Right renal pelvis (tissue), 4 donors: ENCODE data around the gene CD34. TPM values are rescaled to one million over a fixed set of nuclear protein-coding genes. Genes with fewer than 3 reads are reported as not detected.
A peak's percentile ranks its signal among the peaks of the same experiment; 100 is the strongest.

Source experiments
- DNase-seq, 4 donors: peaks; one replicate each; pipeline ENCODE4 v3.0.0-alpha.2; 2013; ENCODE audit warnings: low read depth in 4 of 4, low spot score in 3 of 4, missing footprints in 1 of 4
- polyA plus RNA-seq, 4 donors: library from polyadenylated mRNA; unstranded; fragments of 120-200 nt; gene quantifications; one replicate each; pipeline ENCODE4 v1.2.1, GENCODE V29; 2013; ENCODE audit not compliant: insufficient read length in 4 of 4

CD34 gene
- polyA plus RNA-seq, 4 donors: 96.2 to 123 (median 118) TPM

DNA sequence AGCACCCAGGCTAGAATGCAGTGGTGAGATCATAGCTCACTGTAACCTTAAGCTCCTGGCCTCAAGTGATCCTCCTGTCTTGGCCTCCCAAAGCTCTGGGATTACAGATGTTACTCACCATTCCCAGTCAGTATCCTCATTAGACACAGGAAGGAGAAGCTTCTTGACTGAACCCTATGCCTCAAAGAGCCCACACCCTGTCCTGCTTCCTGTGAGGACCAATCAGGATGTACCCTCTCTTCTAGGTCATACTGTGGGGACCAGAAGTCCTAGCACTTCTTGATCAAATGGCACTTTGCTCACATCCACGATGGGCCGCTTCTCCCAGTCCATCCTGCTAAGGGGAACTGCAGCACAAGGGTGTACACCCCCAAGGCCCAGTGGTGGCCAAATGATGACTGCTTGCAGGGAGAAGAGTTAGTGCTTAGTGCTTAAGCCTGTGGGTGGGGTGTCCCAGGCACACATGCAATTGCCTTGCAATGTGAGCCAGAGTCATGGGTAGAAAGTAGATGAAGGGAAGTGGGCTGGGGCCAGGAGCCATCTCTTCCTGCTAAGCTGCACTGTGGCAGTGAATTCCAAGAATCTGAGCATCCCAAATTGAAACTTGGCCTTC lies 9.8 kb downstream of the CD34 start:
- DNase-seq: no peak

DNA sequence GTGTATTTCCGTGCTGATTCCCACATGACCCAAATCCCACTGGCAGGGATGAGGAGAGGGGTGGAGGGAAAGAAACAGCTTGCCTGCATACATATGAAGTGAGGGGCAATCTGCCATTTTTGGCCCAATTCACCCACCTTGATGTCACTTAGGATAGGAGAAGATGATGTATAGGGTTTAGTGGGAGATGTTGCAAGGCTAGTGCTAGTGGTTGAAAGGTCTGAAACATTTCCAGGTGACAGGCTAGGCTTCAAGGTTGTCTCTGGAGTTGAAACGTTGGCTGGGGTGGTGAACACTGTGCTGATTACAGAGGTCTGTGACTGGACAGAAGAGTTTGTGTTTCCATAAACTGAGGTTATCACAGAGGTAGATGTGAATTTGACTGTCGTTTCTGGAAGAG lies 12.1 kb downstream of the CD34 start:
- DNase-seq: no peak

DNA sequence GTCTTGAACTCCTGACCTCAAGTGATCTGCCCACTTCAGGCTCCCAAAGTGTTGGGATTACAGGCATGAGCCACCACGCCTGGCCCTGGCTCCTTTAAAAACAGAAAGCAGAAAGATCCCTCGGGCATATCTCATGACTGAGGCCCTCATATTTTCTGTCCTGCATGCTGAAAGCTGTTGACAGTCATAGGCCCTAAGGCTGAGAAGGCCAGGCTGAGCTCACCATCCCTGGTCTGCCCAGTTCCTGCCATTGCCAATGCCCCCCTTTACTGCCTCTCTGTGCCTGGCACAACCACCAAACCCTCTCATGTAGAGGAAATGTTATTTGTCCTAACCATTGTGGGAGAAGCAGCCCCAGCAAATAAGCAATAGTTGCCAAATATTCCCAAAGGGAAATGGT lies 12.7 kb downstream of the CD34 start:
- no peak for DNase-seq

DNA sequence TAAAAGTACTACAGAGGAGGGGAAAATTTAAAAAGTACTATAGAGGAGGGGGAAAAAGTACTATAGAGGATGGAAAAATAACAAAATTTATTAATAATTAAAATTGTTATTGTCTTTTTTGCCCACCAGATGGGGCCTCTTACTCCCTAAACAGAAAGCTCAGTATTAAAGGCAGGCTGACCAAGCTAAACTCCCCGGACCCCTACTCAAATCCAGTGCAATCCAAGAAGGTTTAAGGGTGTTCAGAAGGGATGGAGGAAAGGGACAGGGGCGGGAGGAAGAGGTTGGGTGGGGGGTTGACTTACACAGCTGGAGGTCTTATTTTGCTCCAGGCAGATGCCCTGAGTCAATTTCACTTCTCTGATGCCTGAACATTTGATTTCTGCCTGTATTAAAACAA lies 13.7 kb downstream of the CD34 start:
- no peak for DNase-seq

DNA sequence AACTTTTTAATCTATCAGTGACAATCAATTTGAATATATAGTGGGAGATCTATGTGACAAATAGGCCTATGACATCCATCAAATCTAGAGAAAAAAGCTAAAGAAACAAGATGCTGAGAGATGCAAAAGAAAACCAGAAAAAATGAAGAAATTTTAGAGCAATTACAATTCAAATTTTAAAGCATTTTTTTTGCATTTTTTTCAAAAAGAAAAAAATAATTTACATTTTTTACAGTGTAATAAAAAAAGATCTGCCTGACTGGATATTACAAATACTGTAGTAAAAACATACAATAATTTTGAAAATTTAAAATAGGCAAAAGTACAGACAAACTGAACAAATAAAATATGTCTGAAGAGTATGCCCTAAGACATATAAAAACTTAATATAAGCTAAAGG lies 14.4 kb downstream of the CD34 start:
- DNase-seq: no peak

DNA sequence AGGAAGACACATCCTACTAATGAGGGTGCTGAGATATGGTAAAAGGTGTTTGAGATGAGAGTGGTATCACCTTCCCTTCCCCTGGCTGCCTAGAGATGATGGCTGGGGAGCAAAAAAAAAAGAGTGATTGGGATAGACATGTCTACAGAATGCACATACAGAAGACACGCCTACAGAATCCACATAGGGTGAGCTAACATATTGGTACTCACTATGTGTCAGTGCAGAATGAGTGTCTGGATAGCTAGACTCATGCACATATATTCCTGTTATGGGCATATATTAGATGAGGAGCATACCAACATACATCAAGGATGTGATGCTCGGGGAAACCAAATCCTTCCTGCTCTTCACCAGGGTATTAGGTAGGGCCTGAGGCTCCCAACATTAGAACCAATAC lies 16.2 kb downstream of the CD34 start:
- DNase-seq: no peak

DNA sequence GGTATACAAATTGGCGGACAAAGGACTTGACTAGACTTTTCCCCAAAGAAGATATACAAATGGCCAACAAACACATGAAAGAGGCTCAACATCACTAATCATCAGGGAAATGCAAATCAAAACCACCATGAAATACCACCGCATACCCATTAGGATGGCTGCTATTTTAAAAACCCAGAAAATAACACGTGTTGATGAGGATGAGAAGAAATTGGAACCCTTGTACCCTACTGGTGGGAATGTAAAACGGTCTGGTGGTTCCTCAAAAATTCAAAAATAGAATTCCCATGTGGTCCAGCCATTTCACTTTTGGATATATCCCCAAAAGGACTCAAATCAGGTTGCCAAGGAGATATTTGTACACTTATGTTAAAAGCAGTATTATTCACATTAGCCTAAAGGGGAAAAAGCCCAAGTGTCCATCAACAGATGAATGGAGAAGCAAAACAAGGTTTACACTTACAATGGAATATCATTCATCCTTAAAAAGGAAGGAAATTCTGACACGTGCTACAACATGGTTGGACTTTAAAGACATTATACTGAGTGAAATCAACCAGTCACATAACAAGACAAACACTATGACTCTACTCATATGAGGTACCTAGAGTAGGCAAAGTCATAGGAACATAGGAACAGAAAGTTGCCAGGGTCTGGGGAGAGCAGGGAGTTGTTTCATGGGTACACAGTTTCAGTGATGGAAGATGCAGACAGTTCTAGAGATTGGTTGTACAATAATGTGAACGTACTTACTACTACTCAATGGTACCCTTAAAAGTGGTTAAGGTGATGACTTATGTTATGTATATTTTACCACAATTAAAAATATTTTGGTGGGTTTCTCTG lies 17.0 kb downstream of the CD34 start:
- DNase-seq: no peak

DNA sequence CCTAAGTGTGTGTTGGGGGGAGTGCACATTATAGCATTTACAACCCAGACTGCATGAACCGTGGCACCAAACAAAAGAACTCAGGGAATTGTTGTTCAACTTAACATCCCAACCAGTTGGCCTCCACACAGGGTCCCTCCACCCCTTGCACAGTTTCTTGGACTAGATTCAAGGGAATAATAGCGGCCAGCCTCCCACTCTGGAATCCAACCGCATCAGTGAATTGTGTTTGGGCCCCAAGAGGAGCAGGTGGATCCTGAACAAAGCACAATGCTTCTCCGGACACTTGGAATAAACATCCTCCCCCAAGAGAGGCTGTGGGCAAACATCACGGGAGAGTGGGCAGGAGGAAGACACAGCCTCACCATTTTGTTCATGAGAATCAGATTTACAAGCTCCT lies 18.2 kb downstream of the CD34 start:
- no peak for DNase-seq

DNA sequence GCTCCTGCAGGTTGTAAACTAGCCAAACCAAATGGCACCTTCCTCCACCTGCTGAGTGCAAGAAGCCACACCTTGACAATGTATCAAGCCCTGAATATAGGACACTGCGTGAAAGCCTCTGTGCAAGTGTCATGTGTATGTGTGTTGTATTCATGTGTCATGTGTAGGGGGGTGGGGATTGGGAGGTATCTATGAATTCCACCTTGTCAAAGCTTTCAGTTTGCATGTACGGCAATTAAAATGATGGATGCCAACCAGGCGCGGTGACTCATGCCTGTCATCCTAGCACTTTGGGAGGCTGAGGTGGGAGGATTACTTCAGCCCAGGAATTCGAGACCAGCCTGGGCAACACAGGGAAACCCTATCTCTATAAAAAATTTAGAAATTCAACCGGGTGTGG lies 19.8 kb downstream of the CD34 start:
- DNase-seq: no peak

DNA sequence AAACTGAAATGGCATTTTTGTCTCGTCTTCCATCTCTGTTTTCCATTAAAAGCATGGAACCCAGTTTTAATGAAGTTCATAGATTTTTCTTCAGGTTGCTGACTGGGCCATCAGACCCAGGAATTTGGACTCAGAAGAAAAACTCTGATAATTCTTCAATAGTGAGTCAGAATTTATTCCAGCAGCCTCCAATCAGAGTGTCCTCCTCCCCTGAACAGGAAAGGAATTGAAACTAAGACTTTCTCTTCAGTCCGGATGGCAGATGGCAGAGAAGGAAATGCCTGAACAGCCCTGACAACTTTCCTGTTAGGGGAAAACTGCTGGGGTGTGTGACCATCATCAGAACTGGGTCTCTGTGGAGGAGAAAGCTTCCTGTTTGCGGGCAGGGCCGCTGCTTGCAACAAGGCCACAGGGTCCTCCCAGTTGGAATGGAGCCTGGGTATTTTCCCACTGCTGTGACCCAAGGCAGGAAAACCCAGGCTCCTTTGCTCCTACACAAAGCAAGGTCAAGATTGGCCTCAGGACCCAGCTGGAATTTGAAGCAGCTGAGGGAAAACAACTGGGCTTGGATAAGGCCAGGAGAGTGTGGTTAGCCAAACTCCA lies 20.7 kb downstream of the CD34 start:
- no peak for DNase-seq

DNA sequence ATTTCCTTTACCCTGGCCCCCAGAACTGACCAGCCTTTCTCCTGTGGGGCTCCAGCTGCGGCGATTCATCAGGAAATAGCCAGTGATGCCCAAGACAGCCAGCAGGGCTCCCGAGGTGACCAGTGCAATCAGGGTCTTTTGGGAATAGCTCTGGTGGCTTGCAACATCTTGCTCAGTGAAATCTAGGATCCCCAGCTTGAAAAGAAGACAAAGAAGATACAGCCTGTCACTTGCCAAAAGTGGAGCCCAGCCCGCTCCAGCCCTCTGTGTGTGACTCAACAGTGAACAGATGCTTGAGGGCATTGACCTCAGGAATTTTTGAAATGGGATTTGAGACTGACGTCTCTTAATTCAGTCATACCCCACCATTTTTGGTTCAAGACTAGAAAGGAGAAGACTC lies 22.3 kb downstream of the CD34 start:
- DNase-seq: no peak

DNA sequence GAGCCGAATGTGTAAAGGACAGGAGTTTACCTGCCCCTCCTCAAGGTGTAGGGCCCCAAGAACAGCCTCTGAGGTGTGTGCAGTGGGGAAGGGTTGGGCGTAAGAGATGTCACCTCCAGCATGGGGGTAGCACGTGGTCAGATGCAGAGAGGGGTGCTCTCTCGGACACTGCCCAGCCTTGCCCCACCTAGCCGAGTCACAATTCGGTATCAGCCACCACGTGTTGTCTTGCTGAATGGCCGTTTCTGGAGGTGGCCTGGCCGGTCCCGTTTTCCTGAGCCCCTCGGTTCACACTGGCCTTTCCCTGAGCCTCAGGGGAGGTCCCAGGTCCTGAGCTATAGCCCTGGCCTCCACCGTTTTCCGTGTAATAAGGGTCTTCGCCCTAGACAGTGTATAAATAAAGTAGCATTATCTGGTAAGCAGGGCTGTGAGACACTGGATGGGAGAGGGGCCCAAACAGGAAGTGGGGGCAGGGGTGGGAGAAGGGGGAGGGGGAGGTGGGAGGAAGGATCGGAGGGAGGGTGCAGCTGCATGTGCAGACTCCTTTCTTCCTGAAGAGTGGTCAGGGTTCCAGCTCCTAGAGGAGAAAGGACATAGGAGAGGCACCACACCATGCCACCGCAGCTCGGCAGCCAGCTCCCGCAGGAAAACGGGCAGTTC lies 23.3 kb downstream of the CD34 start:
- DNase-seq: no peak

DNA sequence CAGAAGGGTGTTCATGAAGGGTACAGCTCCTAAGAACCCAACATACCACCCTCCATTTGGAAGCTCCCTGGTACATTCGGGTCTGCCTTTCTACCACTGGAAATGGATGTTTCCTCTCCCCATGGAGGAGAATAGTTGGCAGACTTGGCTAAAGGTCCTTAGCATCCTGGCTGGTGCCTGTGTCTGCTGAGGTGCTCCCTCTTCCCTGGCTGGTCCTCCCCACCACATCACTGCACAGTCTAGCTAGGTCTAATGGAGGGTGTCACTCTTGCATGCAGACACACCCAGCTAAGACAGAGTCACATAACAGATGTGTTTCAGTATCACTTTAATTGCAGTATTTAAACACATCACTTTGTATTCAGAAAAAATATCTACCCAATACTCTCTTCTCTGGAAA lies 24.7 kb downstream of the CD34 start:
- DNase-seq: no peak

DNA sequence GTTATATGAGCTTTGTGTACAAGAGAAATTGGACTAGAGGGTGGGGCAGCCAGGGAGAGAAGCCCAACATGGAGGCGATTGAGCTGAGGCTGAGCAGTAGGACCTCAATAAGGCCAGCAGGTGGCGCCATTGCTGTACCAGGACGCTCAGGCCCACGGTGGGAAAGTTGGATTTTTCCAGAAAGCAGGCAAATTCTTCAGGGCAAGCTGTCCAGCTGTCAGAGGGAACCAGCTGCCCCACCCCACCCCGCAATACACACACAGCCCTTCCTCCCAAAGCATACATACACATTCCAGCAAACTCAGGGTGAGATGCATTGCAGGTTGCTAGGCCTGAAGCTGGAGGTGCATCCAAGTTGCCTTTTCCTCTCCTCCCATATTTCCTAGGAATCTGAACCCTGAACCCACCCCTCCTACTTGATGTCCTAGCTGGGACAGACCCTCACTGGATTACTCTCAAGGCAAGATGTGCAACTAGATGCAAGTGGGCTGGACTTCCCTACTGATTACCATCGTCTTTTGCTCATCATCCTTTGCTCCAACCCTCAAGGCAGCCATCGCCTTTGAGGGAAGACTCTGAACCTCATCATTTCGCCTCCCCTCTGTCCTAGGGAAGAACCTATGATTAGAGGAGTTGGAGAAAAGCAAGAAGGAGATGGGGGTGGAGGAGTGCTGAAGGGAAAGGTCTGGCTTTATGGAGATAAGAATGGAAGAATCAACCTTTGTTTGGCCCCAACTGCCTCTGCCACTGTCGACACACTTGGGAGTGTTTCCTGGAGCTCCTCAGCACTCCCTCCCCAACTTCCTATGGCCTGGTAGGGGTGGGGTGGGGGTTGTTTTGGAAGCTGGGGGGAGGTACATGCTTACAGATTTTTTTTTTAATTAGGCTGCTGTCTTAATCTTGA lies 25.5 kb downstream of the CD34 start:
- peak; percentile 76 to 83 (median 80) for DNase-seq

DNA sequence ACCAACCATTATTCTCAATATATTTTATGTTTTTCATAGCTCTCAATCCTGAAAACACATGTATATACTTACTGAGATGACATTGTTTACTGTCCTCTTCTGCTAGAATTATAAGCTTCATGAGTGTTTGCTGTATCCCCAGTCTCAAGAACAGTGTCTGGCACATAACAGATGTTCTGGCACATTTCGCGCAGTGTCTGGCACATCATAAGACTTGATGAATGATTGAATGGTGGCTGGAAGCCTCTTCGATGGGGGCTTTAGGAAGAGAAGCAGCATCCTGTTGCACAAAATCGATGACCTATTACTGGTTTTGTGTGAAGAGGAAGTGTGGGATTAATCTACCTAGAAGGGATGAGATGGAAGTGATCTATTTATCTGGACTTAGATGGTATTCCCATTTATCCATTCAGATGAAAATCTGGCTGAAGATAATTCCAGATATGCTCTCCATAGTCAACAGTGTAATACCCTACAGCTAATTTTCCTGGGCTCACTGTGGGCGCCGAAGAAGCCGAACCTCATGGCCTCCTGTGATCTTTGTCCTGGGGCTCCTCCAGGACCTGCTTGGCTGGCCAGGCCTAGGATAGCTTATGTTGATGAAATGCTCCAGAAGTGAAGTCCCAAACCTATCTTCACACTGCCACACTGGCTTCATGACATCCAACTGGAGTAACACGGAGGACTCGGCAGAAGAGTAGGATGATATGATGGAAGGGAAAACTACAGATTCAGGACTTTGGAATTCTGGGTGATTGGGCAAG lies 26.5 kb downstream of the CD34 start:
- DNase-seq: no peak

DNA sequence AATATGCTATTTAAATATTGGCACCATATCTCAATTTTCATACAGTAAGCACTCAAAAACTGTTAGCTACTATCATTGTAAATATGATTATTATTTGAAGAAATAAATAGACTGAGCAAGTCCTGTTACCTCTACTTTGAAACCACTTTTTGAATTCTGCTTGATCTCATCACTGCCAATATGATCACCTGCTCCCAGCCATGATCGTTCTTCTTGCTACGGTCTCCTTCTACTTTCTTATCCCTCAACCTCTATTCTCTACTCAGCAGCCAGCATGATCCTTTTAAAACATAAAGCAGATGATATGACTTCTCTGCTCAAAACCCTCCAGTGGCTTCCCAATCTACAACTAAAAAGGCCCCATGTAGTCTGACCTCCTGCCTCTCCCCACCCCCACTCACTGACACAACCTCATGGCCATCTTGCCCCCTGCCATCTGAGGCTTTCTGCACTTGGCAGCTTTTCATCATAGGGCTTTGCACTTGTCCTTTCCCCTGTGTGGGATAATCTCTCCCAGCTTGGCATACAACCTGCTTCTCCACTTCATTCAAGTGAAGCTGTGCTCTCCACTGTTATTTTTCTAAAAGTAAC lies 27.2 kb downstream of the CD34 start:
- no peak for DNase-seq

DNA sequence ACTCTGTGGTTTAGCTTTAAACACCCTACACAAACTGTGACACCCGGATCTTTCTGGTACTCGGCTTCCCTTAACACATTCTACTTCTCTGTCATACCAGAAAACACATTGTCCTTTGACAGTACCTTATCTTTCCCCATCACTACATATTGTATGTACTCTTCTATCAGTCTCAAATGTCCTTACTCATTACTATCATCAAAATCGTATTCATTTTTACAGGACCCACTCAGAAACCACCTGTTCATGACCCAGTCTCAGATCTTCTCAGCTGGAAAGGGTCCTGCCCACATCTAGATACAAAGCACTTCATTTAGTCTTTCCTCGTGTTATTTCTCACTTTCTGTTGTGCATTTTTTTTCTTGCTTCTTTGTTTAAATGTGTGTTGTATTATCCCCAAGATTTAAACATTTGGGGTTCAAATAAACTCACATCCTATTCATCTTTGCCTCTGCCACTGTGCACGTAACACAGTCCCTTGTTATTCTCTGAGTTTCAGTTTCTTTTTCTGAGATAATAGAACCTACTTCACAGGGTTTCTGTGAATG lies 27.7 kb downstream of the CD34 start:
- DNase-seq: no peak

DNA sequence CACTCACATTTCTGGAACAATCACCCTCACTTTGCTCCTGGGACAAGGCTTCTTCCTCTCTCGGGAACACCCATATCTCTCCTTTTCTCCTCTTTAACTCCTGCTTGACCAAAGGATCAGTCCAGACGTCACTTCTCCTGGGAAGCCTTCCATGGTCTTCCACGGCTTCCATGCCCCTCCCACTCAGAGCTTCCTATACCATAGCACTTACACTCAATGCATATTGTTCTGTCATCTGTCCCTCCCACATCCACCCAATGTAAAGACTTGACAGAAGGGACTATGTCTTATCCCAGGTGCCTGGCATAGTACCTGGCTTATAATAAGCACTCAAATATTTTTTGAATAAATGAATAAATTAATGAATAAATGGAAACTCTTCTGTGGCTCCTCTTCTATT lies 28.2 kb downstream of the CD34 start:
- no peak for DNase-seq

DNA sequence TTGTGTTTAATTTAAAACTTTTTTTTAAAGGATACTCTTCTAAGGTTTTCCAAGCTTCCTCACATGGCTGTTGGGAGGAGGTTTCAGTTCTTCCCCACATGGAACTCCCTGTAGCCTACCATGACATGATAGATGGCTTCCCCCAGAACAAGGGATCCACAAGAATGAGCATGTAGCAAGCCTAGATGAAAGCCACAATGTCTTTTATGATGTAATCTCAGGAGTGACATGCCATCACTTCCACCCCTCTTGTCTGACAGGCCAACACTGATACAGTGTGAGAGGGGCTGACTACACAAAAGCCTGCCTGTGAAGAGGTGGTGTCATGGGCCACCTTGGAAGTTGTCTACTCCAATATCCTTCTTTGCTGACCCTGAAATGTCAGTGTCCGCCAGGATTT lies 32.0 kb downstream of the CD34 start:
- DNase-seq: no peak
